Right ventricle myocardium inferior (tissue), 1 donor: ENCODE results near the gene RTL10. TPM values are rescaled to one million over a fixed set of nuclear protein-coding genes. Genes with fewer than 3 reads are reported as not detected.

Source experiments
- ATAC-seq: fragments of 200-7000 bp; cut with Tn5 transposase; one replicate; pipeline ENCODE4 v1.9.1; 2020; ENCODE audit warnings: mild to moderate bottlenecking, moderate library complexity
- DNase-seq: peaks from one replicate; pipeline ENCODE4 v3.0.0; 2021; ENCODE audit errors: missing footprints
- intact Hi-C: fragments of 100-400 bp; cut with DNase I; formaldehyde crosslinking; loops from one replicate; pipeline ENCODE4 v1.11.0; 2022
- long read RNA-seq: library from polyadenylated mRNA; unstranded; transcript quantifications from one replicate; pipeline ENCODE4 v2.0.0, GENCODE V29; 2021
- total RNA-seq: library from RNA; stranded (reverse); fragmentation: NEBNext Ultra II Directional; extraction: Animal tissue kit (Norgen Biotek cat#: 25700); gene quantifications from one replicate; pipeline ENCODE4 v1.2.1, GENCODE V29; 2021
- donor health status: DM: no; HTN: yes; CAD: no; lungs with severe emphysema.

RTL10 gene
- 8.5 TPM for total RNA-seq
- long read RNA-seq, full-length matches to known transcripts: 4 of 7 reads
- long read RNA-seq, partial matches to known transcripts: 1 of 7 reads
- long read RNA-seq, other reads (novel, unspliced or antisense): 2 of 7 reads

- ATAC-seq (peak; percentile 99), DNase-seq (peak; percentile 100)
- intact Hi-C loops: loop anchor here (2.0 to 10.0 kb wide), 3 partner anchors 26 to 260 kb away; partner anchors contain the start of genes RANBP1 and TRMT2A
Measured at GRCh38 chr22:19854778-19855503, at the start of gene RTL10, which contains the start of gene GNB1L. Gene RTL10 (minus strand): TSS chr22:19854874. CDS start chr22:19852261, 2,613 bp downstream. Gene GNB1L (minus strand): TSS chr22:19854874. CDS start chr22:19821355, 33,519 bp downstream.

GRCh38 chr22:19904174-19904856 lies 49.6 kb upstream of the RTL10 start:
- no peak for ATAC-seq
- intact Hi-C loops: no loop called here
- no peak for DNase-seq

GRCh38 chr22:19903513-19903912 lies 48.8 kb upstream of the RTL10 start:
- no peak for ATAC-seq
- no peak for DNase-seq
- intact Hi-C loops: no loop called here

- DNase-seq (no peak), ATAC-seq (peak; percentile 12)
- intact Hi-C loops: no loop called here
Measured at GRCh38 chr22:19903031-19903430, 48.4 kb upstream of the RTL10 start.

- DNase-seq: no peak
- ATAC-seq: no peak
- intact Hi-C loops: no loop called here
Measured at GRCh38 chr22:19902245-19902715, 47.6 kb upstream of the RTL10 start.

GRCh38 chr22:19901577-19902244 lies 47.0 kb upstream of the RTL10 start:
- DNase-seq (no peak), ATAC-seq (no peak)
- intact Hi-C loops: no loop called here

- DNase-seq (peak; percentile 32), ATAC-seq (no peak)
Measured at GRCh38 chr22:19900707-19901436, 46.2 kb upstream of the RTL10 start.

GRCh38 chr22:19898831-19899567 lies 44.3 kb upstream of the RTL10 start:
- ATAC-seq (no peak), DNase-seq (peak; percentile 15)
- intact Hi-C loops: no loop called here

More at GRCh38 chr22:19900707-19901436, 46.2 kb upstream of the RTL10 start:
- intact Hi-C loops: no loop called here

- DNase-seq (no peak), ATAC-seq (no peak)
- intact Hi-C loops: no loop called here
Measured at GRCh38 chr22:19898145-19898544, 43.5 kb upstream of the RTL10 start.

- DNase-seq (no peak), ATAC-seq (no peak)
- intact Hi-C loops: no loop called here
Measured at GRCh38 chr22:19897726-19898125, 43.1 kb upstream of the RTL10 start.

- ATAC-seq: no peak
- no peak for DNase-seq
- intact Hi-C loops: no loop called here
Measured at GRCh38 chr22:19896665-19897355, 42.1 kb upstream of the RTL10 start.

GRCh38 chr22:19895160-19895849 lies 40.6 kb upstream of the RTL10 start:
- ATAC-seq (no peak), DNase-seq (no peak)
- intact Hi-C loops: no loop called here

- intact Hi-C loops: no loop called here
- ATAC-seq (no peak), DNase-seq (no peak)
Measured at GRCh38 chr22:19893363-19893762, 38.7 kb upstream of the RTL10 start.

GRCh38 chr22:19892925-19893324 lies 38.3 kb upstream of the RTL10 start:
- DNase-seq (no peak), ATAC-seq (no peak)
- intact Hi-C loops: no loop called here

GRCh38 chr22:19892257-19892879 lies 37.7 kb upstream of the RTL10 start:
- ATAC-seq (no peak), DNase-seq (no peak)
- intact Hi-C loops: no loop called here
